Ammon's horn (tissue), 1 donor: ENCODE results near the gene LIMK2.
"Not testable (repeated sequence)": the region's sequence is repeated elsewhere in the genome, so short reads cannot be mapped to it uniquely, and the experiment has no call there.

Source experiments
- DNase-seq: peaks from one replicate; pipeline ENCODE4 v3.0.0-alpha.2; 2016; ENCODE audit warnings: low spot score

Gene LIMK2

DNA sequence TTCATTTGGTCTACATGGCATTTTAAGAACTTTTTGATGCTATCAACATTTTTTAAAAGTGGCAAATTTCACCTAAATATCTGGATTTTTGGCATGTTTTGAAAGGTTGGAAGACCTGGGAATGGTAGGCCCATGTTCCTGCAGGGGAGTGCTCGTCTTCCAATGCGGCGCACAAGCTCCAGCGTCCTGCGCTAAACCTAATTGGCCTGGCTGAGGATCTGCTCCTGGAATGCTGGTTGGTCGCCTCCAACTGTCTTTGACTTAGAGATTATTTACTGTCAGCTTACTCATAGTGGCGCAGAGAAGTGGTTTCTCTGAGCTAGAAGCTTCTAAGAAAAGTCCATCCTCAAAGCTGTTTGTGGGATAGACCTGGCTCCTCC, 626 bp upstream of the LIMK2 start:
- DNase-seq, result no peak

DNA sequence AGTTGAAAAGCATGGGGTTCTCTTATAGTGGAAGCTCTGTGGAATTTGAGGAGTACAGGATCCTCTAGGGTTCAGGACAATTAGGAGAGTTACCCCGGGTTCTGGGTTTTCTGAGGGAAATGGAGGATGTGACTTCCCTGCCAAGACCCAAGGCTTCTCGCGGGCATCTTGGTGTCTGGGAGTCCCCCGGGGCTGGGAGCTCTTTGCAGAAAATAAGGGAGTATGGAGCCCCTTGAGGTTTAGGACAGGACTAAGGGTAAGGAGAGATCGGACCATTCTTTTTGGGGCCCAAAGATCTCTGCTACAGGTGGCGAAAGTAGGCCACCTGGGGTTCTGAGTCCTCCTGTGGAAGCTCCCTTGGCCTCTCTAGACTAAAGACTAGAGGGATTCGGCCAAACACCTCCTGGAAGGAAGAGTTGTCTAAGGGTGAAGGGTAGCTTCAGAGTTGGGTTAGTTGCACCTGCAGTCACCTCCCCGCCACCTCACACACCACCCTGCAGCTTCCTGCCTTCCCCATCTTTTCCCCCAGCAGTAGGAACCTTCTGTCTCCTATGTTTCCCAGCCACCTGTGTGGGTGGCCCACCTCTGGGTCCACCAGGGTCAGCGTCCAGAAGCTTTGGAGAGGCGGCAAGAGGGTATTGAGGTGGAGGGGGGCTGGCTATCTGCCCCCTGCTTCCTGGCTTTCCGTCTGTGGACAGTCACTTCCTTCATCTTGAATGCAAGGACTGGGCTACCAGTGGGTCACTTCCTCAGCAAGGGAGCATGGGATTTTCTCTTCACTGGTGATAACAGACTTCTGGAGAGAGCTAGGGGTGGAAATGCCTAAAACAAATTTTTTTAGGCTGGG, 908 bp downstream of the LIMK2 start:
- no peak for DNase-seq

DNA sequence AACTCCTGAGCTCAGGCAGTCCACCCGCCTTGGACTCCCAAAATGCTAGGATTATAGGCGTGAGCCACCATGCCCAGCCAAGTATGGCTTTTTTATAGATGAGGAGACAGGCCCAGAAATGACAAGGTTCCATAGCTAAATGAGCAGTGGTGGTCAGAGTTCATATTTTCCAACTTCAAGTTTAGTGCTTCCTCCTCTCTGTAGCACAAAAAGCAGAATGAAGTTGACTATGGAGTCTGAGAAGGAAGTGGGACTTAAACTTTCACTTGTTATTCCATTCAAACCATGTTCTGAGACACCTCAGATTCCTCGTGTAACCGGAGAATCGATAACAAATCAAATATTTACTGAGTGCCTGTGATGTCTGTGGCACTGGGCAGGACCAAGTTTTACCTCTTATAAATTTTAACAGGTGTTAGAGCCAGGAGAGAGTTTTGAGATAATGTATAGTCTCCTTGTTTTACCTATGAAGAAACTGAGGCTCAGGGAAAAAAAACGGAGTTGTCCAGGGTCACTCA, 3.0 kb downstream of the LIMK2 start:
- no peak for DNase-seq

DNA sequence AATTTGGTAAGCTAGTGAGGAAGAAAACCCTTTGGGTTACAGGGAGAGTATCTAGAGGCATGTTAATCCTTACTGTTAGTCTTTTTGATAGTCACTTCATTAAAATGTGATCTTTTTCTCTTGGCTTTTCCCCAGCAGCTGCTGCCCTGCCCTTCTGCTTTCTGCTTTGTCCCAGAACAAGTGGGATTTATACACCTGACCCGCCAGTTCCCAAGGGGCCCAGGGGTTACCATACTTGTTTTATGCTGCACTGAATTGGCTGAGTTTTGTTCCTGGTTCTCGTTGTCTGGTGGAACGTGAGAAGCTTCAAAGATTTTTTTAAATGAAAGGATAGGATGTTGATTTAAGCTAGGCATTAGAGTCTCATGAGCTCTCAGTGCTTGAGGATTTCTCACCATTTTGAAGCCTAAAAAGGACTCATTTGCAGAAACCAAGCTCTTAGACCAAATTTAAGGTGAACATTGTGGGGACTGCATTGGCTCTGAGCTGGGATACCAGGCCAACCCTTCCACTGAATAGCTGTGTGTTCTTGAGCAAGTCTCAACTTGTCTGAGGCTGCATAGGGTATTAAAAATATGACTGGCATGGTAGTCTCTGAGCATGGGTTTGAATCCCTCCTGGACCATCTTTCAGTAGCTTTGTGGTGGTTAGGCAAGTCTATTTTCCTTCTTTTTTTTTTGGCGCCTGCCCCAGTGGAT, 6.6 kb downstream of the LIMK2 start:
- no peak for DNase-seq

DNA sequence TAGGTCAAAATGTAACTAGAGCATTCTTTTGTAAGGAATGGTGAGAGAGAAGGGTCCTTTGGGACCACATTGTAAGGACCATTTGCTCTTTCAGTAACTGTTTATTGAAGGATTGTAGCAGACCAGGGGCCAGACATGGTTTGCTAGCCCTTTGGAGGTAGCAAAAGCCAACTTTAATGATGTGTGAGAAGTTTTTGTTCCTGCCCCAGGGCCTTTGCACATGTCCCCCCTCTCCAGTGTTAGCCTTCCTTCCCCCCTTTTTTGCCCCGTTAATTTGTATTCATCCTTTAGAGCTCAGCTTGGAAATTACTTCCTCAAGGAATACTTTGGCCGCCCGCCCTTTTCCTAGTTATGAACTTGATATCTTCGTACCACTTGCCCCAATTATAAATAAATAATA, 9.0 kb downstream of the LIMK2 start:
- no peak for DNase-seq

DNA sequence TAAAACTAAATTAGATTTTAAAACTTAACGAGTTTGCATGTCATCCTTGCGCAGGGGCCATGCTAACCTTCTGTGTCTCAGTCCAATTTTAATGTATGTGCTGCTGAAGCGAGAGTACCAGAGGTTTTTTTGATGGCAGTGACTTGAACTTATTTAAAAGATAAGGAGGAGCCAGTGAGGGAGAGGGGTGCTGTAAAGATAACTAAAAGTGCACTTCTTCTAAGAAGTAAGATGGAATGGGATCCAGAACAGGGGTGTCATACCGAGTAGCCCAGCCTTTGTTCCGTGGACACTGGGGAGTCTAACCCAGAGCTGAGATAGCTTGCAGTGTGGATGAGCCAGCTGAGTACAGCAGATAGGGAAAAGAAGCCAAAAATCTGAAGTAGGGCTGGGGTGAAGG, 10.6 kb downstream of the LIMK2 start:
- no peak for DNase-seq

DNA sequence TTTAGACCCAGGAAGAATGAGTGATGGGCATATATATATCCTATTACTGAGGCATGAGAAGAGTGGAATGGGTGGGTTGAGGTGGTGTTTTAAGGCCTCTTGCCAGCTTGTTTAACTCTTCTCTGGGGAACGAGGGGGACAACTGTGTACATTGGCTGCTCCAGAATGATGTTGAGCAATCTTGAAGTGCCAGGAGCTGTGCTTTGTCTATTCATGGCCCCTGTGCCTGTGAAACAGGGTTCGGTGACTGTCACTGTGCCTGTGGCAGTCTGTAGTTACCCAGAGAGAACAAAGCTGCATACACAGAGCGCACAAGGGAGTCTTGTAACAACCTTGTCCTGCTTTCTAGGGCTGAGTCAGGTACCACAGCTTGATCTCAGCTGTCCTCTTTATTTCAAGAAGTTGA, 11.7 kb downstream of the LIMK2 start:
- peak; percentile 45 for DNase-seq

DNA sequence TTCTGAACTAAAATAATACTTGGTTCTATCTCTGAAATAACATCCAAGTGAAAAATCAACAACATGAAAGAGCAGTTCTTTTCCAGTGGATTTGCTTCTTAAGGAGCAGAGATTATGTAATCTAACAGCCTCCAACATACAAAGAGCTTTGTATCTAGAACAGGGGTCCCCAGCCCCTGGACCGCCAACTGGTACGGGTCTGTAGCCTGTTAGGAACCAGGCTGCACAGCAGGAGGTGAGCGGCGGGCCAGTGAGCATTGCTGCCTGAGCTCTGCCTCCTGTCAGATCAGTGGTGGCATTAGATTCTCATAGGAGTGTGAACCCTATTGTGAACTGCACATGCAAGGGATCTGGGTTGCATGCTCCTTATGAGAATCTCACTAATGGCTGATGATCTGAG, 12.6 kb downstream of the LIMK2 start:
- DNase-seq, result not testable (repeated sequence)

DNA sequence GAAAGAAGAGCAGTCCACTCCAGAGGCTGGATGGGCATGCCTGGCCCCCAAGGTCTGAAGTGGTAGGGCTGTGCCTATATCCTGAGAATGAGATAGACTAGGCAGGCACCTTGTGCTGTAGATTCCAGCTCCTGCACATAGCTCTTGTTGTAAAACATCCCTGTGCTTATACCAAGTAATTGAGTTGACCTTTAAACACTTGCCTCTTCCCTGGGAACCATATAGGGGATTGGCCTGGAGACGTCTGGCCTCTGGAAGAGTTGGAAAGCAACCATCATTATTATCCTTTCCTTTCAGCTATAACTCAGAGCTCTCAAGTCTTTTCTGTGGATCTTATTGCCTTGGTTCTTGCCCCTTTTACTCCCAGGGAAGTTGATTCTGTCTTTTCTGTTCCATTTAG, 15.1 kb downstream of the LIMK2 start:
- no peak for DNase-seq

DNA sequence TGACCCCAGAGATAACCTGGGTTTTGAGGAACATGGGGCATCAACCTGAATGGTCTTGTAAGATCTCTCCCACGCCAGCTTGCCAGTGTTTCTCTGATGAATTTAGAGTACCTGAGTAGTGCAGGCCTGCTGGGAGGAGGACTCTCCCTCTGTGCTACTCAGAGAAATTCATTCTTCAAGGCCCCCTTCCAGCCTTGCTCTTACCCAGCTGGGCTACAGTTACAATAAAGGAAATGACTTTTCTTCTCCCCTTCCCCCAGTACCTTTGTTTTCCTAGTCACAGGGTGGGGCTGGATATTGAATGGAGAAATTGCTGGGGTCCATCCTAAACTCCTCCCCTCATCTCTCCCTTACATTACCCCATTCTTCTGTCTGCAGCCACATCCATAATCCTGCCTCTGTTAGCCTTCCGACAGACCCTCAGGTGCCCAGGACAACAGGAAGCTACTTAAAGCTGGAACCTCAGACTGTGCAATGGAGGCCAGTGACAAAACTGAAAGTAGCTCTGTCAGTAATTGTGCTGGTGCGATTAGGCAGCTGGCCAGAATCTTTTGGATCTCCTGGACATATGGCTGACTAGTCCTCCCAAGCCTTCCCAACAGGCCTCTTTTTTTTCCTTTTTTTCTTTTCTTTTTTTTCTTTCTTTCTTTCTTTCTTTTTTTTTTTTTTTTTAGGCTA, 17.4 kb downstream of the LIMK2 start:
- peak; percentile 47 for DNase-seq

DNA sequence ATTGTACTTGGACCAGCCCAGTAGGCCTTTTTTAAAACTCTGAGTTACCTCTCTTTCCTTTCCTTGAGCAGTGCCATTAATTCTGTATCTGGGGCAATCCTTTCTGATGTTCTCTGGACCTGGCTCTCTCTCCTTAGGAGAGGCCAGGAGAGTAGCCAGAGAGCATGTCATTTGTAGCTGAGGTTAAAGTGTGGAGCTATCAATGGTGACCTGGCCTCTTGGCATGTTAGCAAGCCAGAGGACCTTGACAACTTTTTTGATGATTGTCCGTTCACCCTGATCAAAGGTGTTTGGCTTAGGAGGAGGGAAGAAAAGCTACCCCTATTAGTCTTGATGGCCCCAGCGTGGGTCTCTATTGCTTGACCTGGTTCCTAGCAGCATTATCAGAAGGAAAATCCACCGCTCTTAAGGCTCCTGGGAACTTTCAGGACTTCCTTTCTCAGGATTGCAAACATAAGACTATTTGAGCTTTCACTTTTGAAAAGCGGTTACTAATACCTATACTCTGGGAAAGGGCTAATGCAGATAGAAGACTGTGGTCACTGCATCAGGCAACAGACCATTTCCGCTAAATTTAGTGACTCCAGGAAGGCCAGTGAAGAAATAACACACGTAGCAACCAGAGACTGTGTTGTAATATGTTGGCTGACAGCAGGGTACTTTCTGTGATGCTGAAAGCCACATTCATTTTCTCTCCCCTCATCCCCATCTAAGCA, 18.2 kb downstream of the LIMK2 start:
- DNase-seq, result peak; percentile 40

DNA sequence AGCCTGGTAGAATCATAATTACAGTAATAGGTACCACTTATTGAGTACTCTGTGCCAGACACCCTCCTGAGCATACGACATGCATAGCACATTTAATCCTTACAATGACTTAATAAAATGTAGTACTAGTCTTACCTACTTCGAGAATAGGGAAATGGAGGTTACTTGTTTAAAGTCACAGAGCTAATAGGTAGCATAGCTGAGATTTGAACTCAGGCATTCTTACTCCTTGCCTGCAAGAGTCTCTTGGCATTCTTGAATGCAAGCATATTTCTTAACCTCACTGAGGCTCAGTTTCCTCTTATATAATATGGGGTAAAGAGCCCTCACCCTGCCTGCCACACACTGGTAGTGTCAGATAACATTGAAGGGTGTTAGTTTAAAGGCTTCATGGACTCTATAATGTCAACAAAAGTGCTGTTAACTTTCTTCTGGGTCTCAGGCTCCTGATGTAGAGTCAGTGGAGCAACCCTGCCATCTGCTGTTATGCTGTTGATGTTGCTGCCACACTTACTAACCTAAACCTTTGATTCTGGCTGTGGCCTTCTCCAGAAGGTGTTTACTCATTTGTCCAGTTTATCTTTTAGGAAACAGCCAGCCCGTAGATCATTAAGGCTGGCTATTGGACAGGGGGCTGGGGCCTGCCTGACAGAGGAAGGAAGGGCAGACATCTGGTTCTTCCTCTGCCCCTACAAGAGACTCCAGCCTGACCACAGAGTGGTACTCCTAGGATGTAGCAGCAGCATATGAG, 18.9 kb downstream of the LIMK2 start:
- peak; percentile 84 for DNase-seq

DNA sequence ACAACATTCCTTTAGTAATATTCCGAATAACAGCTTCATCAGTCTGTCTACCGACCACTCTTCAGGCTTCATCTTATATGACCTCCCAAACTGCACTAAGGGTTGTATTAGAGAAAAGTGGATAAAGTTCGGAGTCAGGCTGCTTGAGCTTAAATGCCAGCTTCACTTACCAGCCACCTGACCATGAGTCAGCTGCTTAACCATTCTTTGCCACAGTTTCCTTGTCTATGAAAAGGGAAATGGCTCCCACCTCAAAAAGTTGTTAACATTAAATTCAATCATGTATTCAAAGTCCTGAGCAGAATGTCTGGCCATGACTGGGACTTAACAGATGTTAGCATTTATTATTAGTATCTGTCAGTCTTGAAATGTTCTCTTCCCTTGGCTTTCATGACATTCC, 20.9 kb downstream of the LIMK2 start:
- DNase-seq, result no peak

DNA sequence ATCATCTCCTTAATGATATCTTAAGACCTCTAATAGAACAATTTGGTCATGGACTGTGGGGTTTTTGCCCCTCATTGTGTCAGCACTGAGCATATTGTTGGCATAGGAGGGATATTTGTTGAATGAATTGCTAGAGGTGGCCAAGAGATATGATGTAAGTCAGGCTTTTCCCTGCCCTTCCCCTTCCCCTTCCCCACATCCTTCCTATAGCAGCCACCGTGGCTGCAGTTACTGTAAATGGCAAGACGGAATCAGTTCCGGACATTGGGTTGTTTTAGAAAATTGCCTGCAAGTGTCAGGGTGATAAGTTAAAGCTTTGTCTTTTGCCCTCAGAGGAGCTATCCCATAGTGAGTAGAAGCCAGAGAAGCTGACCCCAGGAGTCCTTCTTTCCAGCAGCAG, 23.0 kb downstream of the LIMK2 start:
- no peak for DNase-seq

DNA sequence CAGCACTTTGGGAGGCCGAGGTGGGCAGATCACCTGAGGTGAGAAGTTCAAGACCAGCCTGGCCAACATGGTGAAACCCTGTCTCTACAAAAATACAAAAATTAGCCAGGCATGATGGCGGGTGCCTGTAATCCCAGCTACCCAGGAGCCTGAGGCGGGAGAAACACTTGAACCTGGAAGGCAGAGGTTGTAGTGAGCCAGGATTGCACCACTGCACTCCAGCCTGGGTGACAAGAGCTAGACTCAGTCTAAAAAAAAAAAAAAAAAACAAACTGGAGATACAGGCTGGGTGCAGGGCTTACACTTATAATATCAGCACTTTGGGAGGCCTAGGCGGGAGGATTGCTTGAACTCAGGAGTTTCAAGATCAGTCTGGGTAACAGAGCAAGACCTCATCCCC, 23.9 kb downstream of the LIMK2 start:
- DNase-seq, result not testable (repeated sequence)

DNA sequence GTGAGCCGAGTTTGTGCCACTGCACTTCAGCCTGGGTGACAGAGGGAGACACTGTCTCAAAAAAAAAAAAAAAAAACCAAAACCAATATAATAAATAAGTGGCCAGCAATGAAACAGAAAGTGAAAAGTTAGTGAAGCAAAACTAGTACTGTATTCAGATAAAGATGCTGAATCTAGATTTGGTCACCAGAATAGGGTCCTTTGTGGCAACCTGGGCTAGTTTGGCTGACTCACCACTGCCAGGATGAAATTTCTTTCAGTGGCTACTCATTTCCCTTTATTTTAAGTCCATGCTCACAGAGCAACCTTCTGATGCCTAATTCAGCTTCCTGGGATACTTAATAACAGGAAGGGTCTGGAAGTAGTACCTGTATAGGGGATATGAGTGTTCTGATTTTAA, 26.0 kb downstream of the LIMK2 start:
- DNase-seq, result no peak

DNA sequence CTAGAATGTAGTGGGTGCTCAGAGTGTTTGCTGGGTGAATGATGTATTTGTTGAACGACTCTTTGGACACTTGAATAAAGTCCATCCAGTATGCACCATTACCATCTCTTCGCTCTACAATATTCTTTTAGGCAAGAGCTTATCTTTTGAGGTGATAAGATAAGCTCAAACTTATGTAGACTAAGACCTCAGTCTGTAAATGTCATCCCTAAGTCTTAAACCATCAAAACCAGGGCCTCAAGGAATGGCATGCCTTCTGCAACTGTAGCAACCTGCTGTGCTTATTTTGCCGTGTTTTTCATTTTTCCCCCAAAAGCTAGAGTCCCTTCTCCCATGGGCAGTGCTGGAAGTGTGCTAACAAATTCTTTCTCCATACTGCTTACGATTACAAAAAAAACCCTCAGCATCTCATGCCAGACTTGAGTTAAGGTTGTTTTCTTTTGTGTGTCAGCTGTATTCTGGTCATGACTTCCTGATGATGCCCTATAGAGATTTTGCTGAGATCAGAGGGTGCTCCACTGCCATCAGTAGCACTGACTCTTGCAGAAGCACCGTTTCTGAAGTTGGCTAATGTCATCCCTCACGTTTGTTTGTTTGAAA, 27.8 kb downstream of the LIMK2 start:
- no peak for DNase-seq

DNA sequence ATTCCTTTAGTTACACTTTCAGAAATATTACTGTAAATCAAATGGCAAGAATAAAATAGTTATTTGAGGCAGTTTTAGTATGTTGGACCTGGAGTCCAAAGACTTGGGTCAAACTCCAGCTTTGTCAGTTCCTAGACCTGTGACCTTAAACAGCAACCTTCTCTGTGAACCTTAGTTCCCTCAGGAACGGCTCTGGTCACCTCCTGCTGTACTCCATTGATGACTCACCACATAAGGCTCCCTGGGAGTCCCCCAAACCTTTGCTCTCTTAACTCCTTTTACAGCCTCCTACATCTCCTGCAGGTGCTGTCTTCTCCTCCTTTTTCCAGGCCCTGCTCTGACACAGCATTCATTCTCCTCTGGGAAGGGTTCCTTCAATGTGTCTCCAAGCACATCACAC, 29.1 kb downstream of the LIMK2 start:
- no peak for DNase-seq

DNA sequence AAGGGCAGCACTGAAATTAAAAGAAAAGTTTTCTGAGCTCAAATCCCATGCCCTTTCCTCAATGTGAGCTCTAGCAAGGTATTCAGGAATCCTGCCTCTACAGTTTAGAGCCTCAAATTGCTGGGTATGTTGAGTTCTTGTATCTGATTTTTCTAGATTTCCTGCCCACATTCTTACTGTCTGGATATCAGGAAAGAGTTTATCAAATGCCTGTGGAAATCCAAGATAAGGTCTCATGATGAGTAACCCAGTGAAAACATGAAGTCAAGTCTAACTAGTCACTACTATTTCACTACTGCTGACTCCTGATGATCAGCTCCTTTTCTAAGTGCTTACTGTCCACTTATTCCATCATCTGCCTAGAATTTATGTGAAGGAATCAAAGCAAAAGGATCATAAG, 29.8 kb downstream of the LIMK2 start:
- no peak for DNase-seq

DNA sequence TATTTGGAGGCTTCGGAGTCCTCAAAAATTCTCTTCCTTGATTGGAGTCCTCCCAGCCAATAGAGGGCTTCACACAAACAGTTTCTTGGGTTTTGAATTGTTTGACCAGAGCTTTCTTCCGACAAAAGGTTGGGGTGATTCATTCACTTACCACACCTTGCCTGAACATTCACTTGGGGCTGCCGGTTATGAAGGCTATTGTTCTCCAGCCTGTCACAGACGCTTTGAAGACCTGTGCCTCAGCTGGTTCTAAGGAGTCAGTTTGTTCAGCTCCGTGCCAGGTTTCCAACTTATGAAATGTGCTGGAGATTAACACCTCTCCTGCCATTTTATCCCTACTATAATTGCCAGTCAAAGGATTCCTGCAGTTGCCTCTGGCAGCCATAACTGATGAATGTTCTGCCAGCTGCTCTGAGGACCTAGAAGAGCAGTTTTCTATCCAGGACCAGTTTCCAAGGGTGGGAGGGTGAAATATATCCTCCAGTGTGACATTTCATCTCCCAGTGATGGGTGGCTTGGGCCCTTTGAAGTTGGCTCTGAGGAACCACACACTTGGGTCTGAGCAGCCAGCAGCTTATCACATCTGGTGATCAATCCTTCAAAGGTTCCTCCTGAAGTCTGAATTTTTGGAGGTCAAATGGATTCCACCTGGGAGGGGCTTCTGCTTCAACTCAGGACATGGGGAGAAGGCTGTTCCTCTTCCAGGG, 31.4 kb downstream of the LIMK2 start:
- no peak for DNase-seq
